Astrocyte (in vitro differentiated cells and primary cell): ENCODE measurements around the gene POTEF.
"Not testable (repeated sequence)": the region's sequence is repeated elsewhere in the genome, so short reads cannot be mapped to it uniquely, and the experiment has no call there.

Experiments used
- CTCF ChIP-seq: IDR thresholded peaks from 2 replicates; pipeline ENCODE4 v1.5.1; 2011; ENCODE audit warnings: low read depth, mild to moderate bottlenecking, inconsistent platforms, low read length, moderate library complexity; ENCODE audit not compliant: insufficient read depth
- EZH2 ChIP-seq: IDR thresholded peaks from 2 replicates; pipeline ENCODE4 v1.6.1; 2012; ENCODE audit warnings: mild to moderate bottlenecking, low read length, inconsistent platforms; ENCODE audit not compliant: insufficient read depth

- TF ChIP-seq EZH2, CTCF: not testable (repeated sequence)
Measured at GRCh38 chr2:130151145-130151512, 22.1 kb upstream of the POTEF start.
